RWPE2 (cell line): ENCODE measurements around the gene KLHL33.

Experiments
- ATAC-seq: fragments of 200-7000 bp; cut with Tn5 transposase; 3 replicates; pipeline ENCODE4 v1.9.1; 2021; ENCODE audit warnings: low read depth
- DNase-seq: peaks from one replicate; pipeline ENCODE4 v3.0.0-alpha.2; 2020; ENCODE audit warnings: low spot score
- H3K27ac ChIP-seq: fragments of 450-650 bp; 2 replicates; pipeline ENCODE4 v1.5.1; 2017; ENCODE audit warnings: mild to moderate bottlenecking; ENCODE audit not compliant: poor library complexity, severe bottlenecking
- H3K27me3 ChIP-seq: fragments of 250-450 bp; sonication (Bioruptor Pico); 2 replicates; pipeline ENCODE4 v1.5.1; 2021; ENCODE audit warnings: mild to moderate bottlenecking, moderate library complexity; ENCODE audit not compliant: insufficient read depth, poor library complexity, severe bottlenecking
- H3K36me3 ChIP-seq: fragments of 250-450 bp; sonication (Bioruptor Pico); 2 replicates; pipeline ENCODE4 v1.5.1; 2020; ENCODE audit warnings: low read depth, mild to moderate bottlenecking, moderate library complexity
- H3K4me1 ChIP-seq: fragments of 250-450 bp; sonication (Bioruptor Pico); 2 replicates; pipeline ENCODE4 v1.5.1; 2021; ENCODE audit warnings: mild to moderate bottlenecking, moderate library complexity; ENCODE audit not compliant: insufficient read depth, poor library complexity, severe bottlenecking
- H3K4me3 ChIP-seq: fragments of 250-450 bp; sonication (Bioruptor Pico); 2 replicates; pipeline ENCODE4 v1.5.1; 2021; ENCODE audit warnings: mild to moderate bottlenecking, moderate library complexity; ENCODE audit not compliant: severe bottlenecking
- H3K9me3 ChIP-seq: fragments of 250-450 bp; sonication (Bioruptor Pico); 2 replicates; pipeline ENCODE4 v1.5.1; 2021; ENCODE audit warnings: mild to moderate bottlenecking, moderate library complexity; ENCODE audit not compliant: severe bottlenecking
- TF ChIP-seq, protein P1 (sequence below): fragments of 450-650 bp; IDR thresholded peaks from one replicate; pipeline ENCODE4 v1.5.1; 2017; ENCODE audit warnings: mild to moderate bottlenecking, moderate library complexity; ENCODE audit not compliant: poor library complexity, severe bottlenecking

Gene KLHL33

GRCh38 chr14:20377171-20377570, 58.8 kb downstream of the KLHL33 start:
- no peak overlapping the region for H3K27ac ChIP-seq
- peaks cover 95% of the 10 kb centered on the region for H3K36me3 ChIP-seq
- H3K27me3 ChIP-seq, result no peaks in the 10 kb centered on the region
- DNase-seq (no peak), ATAC-seq (no peak)
- H3K4me1 ChIP-seq, result no peaks in the 10 kb centered on the region
- no peak overlapping the region for H3K4me3 ChIP-seq
- no peaks in the 10 kb centered on the region for H3K9me3 ChIP-seq
- TF ChIP-seq, protein P1, sequence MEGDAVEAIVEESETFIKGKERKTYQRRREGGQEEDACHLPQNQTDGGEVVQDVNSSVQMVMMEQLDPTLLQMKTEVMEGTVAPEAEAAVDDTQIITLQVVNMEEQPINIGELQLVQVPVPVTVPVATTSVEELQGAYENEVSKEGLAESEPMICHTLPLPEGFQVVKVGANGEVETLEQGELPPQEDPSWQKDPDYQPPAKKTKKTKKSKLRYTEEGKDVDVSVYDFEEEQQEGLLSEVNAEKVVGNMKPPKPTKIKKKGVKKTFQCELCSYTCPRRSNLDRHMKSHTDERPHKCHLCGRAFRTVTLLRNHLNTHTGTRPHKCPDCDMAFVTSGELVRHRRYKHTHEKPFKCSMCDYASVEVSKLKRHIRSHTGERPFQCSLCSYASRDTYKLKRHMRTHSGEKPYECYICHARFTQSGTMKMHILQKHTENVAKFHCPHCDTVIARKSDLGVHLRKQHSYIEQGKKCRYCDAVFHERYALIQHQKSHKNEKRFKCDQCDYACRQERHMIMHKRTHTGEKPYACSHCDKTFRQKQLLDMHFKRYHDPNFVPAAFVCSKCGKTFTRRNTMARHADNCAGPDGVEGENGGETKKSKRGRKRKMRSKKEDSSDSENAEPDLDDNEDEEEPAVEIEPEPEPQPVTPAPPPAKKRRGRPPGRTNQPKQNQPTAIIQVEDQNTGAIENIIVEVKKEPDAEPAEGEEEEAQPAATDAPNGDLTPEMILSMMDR, result no peak

- ATAC-seq (no peak), DNase-seq (no peak)
- Histone ChIP-seq H3K9me3 (no peaks in the 10 kb centered on the region), H3K27me3 (no peaks in the 10 kb centered on the region), H3K27ac (no peak overlapping the region), H3K4me3 (no peak overlapping the region), H3K4me1 (no peaks in the 10 kb centered on the region), H3K36me3 (peaks cover 95% of the 10 kb centered on the region)
- TF ChIP-seq, protein P1, result no peak
Measured at GRCh38 chr14:20376071-20376588, 59.8 kb downstream of the KLHL33 start.
